NT2/D1 (cell line): ENCODE measurements around the gene AGAP1.

Source experiments
- DNase-seq: peaks from one replicate; pipeline ENCODE4 v3.0.0-alpha.2; 2011; ENCODE audit warnings: low read depth, low spot score
- H3K27me3 ChIP-seq: 2 replicates; pipeline ENCODE4 v1.6.0; 2011; ENCODE audit warnings: mild to moderate bottlenecking; ENCODE audit not compliant: insufficient read length, insufficient read depth
- H3K36me3 ChIP-seq: 2 replicates; pipeline ENCODE4 v1.6.1; 2011; ENCODE audit warnings: mild to moderate bottlenecking, low read length, mixed read lengths; ENCODE audit not compliant: insufficient read depth, insufficient read length
- H3K4me1 ChIP-seq: 2 replicates; pipeline ENCODE4 v1.5.1; 2011; ENCODE audit not compliant: insufficient read depth, insufficient read length
- H3K4me3 ChIP-seq: 2 replicates; pipeline ENCODE4 v1.5.1; 2011; ENCODE audit warnings: low read depth; ENCODE audit not compliant: insufficient read length
- H3K9ac ChIP-seq: 2 replicates; pipeline ENCODE4 v1.6.0; 2011; ENCODE audit warnings: low read depth; ENCODE audit not compliant: insufficient read length
- H3K9me3 ChIP-seq: 2 replicates; pipeline ENCODE4 v1.5.1; 2011; ENCODE audit warnings: mild to moderate bottlenecking, low read length; ENCODE audit not compliant: insufficient read depth
- SUZ12 ChIP-seq: IDR thresholded peaks from 2 replicates; pipeline ENCODE4 v1.6.1; 2011; ENCODE audit not compliant: insufficient read length, insufficient read depth; ENCODE audit errors: extremely low read depth
- YY1 ChIP-seq: IDR thresholded peaks from 2 replicates; pipeline ENCODE4 v1.6.1; 2011; ENCODE audit not compliant: insufficient read length, insufficient read depth
- ZNF274 ChIP-seq: IDR thresholded peaks from 2 replicates; pipeline ENCODE4 v1.6.1; 2011; ENCODE audit warnings: mild to moderate bottlenecking, low read depth, low read length

Gene AGAP1

DNA sequence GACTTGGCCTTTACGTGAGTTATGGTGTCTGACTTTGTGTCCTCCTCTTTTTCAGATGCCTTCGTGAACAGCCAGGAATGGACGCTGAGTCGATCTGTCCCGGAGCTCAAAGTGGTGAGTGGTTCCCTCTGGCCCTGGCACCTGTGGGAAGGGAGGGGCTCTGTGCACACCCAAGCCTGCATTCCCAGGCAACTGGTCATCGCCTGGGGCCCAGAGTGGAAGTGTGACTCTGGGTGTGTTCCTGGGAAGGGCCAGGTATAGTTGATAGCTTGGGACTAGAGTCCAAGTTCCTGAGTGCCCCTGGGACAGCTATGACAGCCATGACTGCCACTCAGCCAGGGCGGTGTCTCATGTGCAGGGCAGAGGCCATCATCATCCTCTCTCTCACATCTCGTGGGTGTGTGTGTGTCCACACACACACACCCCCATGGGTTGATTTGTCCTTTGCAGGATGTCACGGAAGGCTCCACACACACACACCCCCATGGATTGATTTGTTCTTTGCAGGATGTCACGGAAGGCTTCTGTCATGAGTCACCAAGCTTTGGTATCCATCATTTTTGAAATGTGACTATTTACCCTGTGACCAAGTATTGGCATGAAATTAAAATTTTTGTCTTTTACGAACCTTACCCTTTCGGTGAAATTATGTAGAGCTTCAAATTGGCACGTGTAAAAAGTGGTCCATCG lies 215.4 kb downstream of the AGAP1 start:
- Histone ChIP-seq H3K4me3 (no peak overlapping the region), H3K27me3 (no peaks in the 10 kb centered on the region), H3K9ac (no peak overlapping the region), H3K9me3 (no peaks in the 10 kb centered on the region), H3K36me3 (peaks cover 21% of the 10 kb centered on the region), H3K4me1 (no peaks in the 10 kb centered on the region)
- TF ChIP-seq ZNF274 (no peak), YY1 (no peak), SUZ12 (no peak)
- no peak for DNase-seq

DNA sequence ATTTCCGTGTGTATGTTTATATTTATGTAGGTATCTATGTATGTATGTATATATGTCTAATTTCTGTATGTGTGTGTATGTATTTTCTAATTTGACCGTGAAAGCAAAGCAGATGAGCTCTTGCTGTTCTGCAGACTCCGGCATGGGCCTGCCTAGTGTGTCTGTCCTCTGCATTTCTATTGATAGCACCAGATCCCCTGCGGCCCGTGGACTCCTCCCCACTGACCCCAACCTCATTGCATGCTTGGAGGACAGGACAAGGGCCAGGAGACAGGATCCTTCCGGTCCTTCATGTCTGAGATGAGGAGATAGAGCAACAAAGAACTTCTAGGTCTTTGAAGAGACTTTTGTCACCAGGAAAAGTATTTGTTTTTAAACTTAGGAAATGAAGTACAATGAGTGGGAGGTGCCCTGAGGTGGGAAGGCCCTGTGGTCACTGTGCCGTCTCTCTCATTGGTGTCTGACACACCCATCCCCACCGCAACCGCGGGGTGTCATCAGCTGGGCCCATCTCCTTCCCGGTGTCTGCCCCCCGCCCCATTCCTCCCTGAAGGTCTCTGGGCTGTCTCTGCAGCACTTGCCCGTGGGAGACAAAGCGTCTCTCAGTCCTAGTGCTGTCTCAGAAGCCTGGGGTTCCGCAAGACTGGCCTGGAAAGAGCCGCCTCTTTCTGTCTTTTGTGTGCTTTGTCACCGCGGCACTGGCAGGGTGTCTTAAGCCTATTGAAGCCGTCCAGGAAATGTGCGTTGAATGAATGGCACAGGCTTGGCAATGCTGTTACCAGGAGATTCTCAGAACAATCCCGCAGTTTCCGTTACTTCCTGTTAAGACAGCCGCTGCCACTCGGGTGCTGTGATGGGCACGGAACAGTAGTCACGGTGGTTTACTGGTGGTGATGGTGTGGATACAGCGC lies 216.4 kb downstream of the AGAP1 start:
- H3K27me3 ChIP-seq, result no peaks in the 10 kb centered on the region

DNA sequence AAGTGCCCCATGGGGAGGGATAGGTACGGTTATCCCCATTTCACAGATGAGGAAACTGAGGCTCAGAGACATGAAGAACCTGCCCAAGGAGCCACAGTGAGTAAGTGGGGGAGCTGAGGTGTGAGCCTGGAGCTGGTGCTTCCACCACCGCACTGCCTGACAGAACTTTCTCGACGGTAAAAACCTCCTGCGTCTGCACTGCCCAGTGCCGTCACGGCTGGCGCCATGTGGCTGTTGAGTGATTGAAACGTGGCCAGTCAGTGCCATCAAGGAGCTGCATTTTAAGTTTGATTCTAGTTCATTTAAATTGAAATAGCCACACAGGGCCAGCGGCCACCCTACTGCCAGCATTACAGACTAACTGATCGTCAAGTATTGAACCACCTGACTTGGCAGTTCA lies 217.1 kb downstream of the AGAP1 start:
- peaks cover 21% of the 10 kb centered on the region for H3K36me3 ChIP-seq
- no peak overlapping the region for H3K9ac ChIP-seq
- H3K4me3 ChIP-seq, result no peak overlapping the region
- H3K4me1 ChIP-seq, result no peaks in the 10 kb centered on the region
- no peaks in the 10 kb centered on the region for H3K27me3 ChIP-seq
- H3K9me3 ChIP-seq, result no peaks in the 10 kb centered on the region
- DNase-seq, result no peak
- TF ChIP-seq YY1 (no peak), ZNF274 (no peak), SUZ12 (no peak)

More for the DNA sequence above, 216.4 kb downstream of the AGAP1 start:
- Histone ChIP-seq H3K9ac (no peak overlapping the region), H3K36me3 (peaks cover 21% of the 10 kb centered on the region), H3K4me1 (no peaks in the 10 kb centered on the region), H3K9me3 (no peaks in the 10 kb centered on the region), H3K4me3 (no peak overlapping the region)
- TF ChIP-seq ZNF274 (no peak), YY1 (no peak), SUZ12 (no peak)
- no peak for DNase-seq

DNA sequence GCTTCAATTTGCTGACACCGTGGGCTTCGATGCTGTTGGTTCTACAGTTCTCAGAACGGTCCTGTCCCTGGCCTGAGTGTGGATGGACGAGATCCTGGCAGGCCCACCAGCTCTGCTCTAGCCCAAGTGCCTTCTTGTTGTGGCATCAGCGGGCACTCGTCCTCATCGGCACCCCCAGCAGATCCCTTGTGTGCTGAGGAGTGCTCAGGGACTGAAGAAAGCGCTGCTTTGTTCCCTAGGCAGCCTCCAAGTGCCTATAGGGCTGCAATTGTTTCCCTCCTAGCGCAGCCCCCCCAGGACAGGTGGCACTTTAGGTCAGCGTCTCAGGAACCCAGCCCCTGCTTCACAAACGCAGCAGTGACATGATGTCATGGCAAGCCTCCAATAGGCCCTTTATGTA lies 217.7 kb downstream of the AGAP1 start:
- TF ChIP-seq YY1 (no peak), ZNF274 (no peak), SUZ12 (no peak)
- no peaks in the 10 kb centered on the region for H3K4me1 ChIP-seq
- H3K9ac ChIP-seq, result no peak overlapping the region
- no peak for DNase-seq
- H3K36me3 ChIP-seq, result peaks cover 21% of the 10 kb centered on the region
- no peaks in the 10 kb centered on the region for H3K27me3 ChIP-seq
- no peak overlapping the region for H3K4me3 ChIP-seq
- H3K9me3 ChIP-seq, result no peaks in the 10 kb centered on the region

DNA sequence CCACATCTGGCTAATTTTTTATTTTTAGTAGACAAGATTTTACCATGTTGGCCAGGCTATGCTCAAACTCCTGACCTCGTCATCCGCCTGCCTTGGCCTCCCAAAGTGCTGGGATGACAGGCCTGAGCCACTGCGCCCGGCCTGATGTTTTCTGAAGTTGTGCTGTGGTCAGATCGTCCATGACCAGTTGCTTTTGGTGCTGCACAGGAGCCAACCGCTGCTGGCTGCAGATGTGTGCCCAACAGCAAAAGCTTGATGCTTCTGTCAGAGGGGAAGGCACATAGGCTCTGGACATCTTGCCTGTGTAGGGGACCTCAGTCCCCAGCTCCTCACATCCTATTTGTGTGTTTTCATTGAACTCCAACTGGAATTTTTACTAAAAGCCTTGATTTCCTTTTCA lies 218.3 kb downstream of the AGAP1 start:
- no peak for TF ChIP-seq YY1
- no peak for TF ChIP-seq SUZ12
- TF ChIP-seq ZNF274, result no peak
- Histone ChIP-seq H3K9ac (no peak overlapping the region), H3K36me3 (peaks cover 21% of the 10 kb centered on the region), H3K9me3 (no peaks in the 10 kb centered on the region), H3K4me1 (peaks cover 2% of the 10 kb centered on the region), H3K27me3 (no peaks in the 10 kb centered on the region), H3K4me3 (no peak overlapping the region)
- DNase-seq, result no peak

DNA sequence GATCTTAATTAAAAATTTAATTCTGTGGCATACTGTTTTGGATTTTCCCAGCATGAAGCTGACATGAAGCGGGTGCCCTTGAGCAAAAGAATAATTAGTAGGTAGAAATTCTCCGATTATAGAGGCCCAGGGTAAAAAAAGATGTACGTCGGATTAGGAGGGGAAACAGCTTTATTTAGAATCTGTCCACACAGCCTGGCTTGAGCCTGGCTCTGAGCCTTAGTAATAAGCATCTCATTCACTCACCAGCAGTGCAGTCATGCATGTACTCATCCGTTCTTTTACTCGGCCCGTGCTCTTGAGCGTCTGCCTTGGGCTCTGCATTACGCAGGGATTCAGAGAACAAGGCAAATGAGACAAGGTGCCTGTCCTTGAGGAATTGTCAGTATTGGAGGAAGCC lies 219.3 kb downstream of the AGAP1 start:
- Histone ChIP-seq H3K27me3 (no peaks in the 10 kb centered on the region), H3K4me3 (no peak overlapping the region), H3K9me3 (no peaks in the 10 kb centered on the region), H3K36me3 (peaks cover 21% of the 10 kb centered on the region), H3K9ac (no peak overlapping the region), H3K4me1 (peaks cover 2% of the 10 kb centered on the region)
- no peak for DNase-seq
- no peak for TF ChIP-seq SUZ12
- TF ChIP-seq ZNF274, result no peak
- TF ChIP-seq YY1, result no peak

DNA sequence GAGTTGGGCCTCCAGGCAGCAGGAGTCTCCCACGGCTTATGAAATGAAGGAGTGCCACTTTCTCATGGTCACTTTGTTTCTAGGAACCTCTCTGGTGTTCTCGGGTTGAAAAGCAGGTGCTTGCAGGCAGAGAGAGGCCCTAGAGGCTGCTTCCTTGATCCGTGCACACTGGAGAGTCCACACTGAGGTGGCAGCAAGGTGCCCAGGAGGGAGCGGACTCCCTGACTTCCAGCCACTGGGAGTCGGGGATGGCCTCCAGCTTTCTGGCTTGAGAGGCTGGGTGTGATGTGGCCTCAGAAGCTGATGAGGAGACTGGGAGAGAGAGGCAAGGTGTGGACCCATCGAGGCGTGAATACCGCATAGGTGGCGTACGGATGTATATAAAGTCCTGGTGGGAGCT lies 221.8 kb downstream of the AGAP1 start:
- TF ChIP-seq YY1 (no peak), SUZ12 (no peak), ZNF274 (no peak)
- Histone ChIP-seq H3K9me3 (peaks cover 4% of the 10 kb centered on the region; the same call in 1 of the 2 replicates), H3K4me1 (peaks cover 2% of the 10 kb centered on the region), H3K9ac (no peak overlapping the region), H3K4me3 (no peak overlapping the region), H3K36me3 (peaks cover 21% of the 10 kb centered on the region), H3K27me3 (no peaks in the 10 kb centered on the region)
- no peak for DNase-seq
